Lower lobe of right lung (tissue), 2 donors: Measurements from ENCODE around the gene TFCP2L1. TPM values are rescaled to one million over a fixed set of nuclear protein-coding genes. Genes with fewer than 3 reads are reported as not detected.

Experiments used
- ATAC-seq, 2 donors: fragments of 200-7000 bp; cut with Tn5 transposase; one replicate each; pipeline ENCODE4 v1.9.1; 2020 to 2022; ENCODE audit warnings: mild to moderate bottlenecking in 2 of 2, moderate library complexity in 2 of 2
- DNase-seq: peaks from one replicate; pipeline ENCODE4 v3.0.0-alpha.2; 2020
- H3K27ac ChIP-seq: fragments of 200-600 bp; one replicate; pipeline ENCODE4 v1.8.0; 2022
- H3K27me3 ChIP-seq: fragments of 200-600 bp; one replicate; pipeline ENCODE4 v1.8.0; 2022; ENCODE audit warnings: low read depth
- H3K36me3 ChIP-seq: fragments of 200-600 bp; one replicate; pipeline ENCODE4 v1.8.0; 2022; ENCODE audit warnings: mild to moderate bottlenecking
- H3K4me1 ChIP-seq: fragments of 200-600 bp; one replicate; pipeline ENCODE4 v1.8.0; 2022
- H3K4me3 ChIP-seq: fragments of 200-600 bp; one replicate; pipeline ENCODE4 v1.8.0; 2022; ENCODE audit warnings: mild to moderate bottlenecking
- H3K9me3 ChIP-seq: fragments of 200-600 bp; one replicate; pipeline ENCODE4 v1.8.0; 2022
- intact Hi-C: fragments of 100-400 bp; cut with DNase I; formaldehyde crosslinking; loops from one replicate; pipeline ENCODE4 v1.11.0; 2022
- total RNA-seq: library from RNA; stranded (reverse); fragmentation: NEBNext Ultra II Directional; extraction: Animal tissue kit (Norgen Biotek cat#: 25700); gene quantifications from one replicate; pipeline ENCODE4 v1.2.1, GENCODE V29; 2021
- TF ChIP-seq, protein P1 (sequence below): fragments of 200-600 bp; IDR thresholded peaks from one replicate; pipeline ENCODE4 v1.8.0; 2022; ENCODE audit warnings: antibody characterized with exemption, mild to moderate bottlenecking
- donor health status: DM: no; HTN: yes; CAD: no; lungs with severe emphysema.

TFCP2L1 gene
- total RNA-seq, 1 donor from 2014 or later, result 19.2 TPM

DNA sequence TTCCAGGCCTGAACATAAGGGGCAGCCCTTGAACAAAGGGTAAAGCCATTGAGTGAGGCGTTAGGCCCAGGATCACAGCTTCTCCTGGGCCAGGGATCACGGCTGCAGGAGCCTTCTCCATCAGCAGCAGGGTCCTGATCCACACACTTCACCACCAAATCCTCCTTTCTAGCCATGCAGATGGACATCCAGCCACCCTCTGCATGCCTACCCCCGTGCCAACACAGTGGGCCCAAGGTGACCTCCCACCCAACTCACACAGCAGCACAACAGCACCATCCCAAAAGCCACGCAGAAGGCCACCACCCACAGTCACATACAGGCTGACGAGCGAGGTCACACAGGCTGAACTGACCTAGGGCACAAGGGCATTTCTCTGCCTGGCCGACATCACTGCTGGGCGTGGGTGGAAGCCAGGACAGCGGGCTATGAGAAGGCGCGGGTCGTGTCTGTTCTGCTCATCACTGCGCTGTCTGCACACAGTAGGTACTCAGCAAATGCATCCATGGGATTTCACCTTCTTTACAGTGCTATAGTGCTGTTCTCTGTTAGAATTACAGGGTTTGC is 31.2 kb downstream of the TFCP2L1 start:
- DNase-seq (no peak), ATAC-seq (no peak)
- no peak overlapping the region for H3K27ac ChIP-seq
- H3K27me3 ChIP-seq, result no peaks in the 10 kb centered on the region
- TF ChIP-seq, protein P1, sequence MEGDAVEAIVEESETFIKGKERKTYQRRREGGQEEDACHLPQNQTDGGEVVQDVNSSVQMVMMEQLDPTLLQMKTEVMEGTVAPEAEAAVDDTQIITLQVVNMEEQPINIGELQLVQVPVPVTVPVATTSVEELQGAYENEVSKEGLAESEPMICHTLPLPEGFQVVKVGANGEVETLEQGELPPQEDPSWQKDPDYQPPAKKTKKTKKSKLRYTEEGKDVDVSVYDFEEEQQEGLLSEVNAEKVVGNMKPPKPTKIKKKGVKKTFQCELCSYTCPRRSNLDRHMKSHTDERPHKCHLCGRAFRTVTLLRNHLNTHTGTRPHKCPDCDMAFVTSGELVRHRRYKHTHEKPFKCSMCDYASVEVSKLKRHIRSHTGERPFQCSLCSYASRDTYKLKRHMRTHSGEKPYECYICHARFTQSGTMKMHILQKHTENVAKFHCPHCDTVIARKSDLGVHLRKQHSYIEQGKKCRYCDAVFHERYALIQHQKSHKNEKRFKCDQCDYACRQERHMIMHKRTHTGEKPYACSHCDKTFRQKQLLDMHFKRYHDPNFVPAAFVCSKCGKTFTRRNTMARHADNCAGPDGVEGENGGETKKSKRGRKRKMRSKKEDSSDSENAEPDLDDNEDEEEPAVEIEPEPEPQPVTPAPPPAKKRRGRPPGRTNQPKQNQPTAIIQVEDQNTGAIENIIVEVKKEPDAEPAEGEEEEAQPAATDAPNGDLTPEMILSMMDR, result no peak
- no peak overlapping the region for H3K4me3 ChIP-seq
- peaks cover 2% of the 10 kb centered on the region for H3K36me3 ChIP-seq
- no peaks in the 10 kb centered on the region for H3K9me3 ChIP-seq
- intact Hi-C loops, result no loop called here
- peaks cover 12% of the 10 kb centered on the region for H3K4me1 ChIP-seq

DNA sequence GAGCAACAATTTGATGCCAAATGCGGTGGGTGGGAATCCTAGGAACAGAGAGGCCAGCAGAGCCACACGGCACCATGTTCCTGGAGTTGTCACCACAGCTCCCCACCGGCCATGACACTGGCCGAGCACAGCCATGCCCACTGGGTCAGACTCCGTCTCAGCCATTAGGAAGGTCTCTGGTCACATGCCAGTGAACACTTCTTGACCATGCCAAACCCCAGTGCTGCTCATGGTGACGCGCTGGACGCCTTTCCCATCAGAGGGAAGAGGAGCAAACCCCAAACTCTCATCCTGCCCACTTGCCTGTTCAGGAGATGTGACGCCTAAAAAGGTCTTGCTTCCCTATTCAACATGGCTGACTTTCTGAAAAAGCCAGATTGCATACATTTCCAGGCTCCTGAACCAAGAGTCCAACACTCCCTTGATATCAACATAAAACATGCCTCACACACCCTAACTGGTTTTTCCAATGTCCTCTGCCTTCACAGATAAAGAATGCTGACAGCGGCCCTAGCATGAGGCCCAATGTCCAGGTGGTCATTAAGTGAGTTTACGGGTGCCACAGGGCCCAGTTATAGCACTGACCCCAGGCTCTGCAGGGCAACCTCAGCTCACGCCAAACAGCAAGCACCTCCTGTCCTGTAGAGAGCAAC is 31.9 kb downstream of the TFCP2L1 start:
- H3K4me1 ChIP-seq, result peaks cover 12% of the 10 kb centered on the region
- TF ChIP-seq, protein P1, result no peak
- intact Hi-C loops, result no loop called here
- no peak overlapping the region for H3K4me3 ChIP-seq
- H3K27me3 ChIP-seq, result no peaks in the 10 kb centered on the region
- H3K9me3 ChIP-seq, result no peaks in the 10 kb centered on the region
- no peak for DNase-seq
- no peak overlapping the region for H3K27ac ChIP-seq
- peaks cover 8% of the 10 kb centered on the region for H3K36me3 ChIP-seq
- no peak for ATAC-seq

DNA sequence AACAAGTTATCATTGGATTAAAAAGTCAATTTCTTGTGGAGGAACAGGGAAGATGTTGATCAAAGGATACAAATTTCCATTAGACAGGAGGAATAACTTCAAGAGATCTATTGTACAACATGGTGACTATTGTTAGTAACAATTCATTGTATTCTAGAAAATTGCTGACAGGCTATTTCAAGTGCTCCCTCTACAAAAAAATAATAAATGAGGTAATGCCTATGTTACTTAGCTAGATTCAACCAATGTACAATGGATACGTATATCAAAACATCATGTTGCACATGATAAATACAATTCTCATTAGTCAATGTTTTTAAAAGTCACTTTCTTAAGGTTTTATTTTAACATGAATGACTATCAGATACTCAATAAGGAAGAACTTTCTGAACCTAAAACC is 33.5 kb downstream of the TFCP2L1 start:
- TF ChIP-seq, protein P1, result no peak
- H3K36me3 ChIP-seq, result peaks cover 10% of the 10 kb centered on the region
- ATAC-seq (no peak), DNase-seq (no peak)
- H3K4me3 ChIP-seq, result no peak overlapping the region
- intact Hi-C loops, result no loop called here
- no peaks in the 10 kb centered on the region for H3K27me3 ChIP-seq
- H3K27ac ChIP-seq, result no peak overlapping the region
- no peaks in the 10 kb centered on the region for H3K4me1 ChIP-seq
- no peaks in the 10 kb centered on the region for H3K9me3 ChIP-seq

DNA sequence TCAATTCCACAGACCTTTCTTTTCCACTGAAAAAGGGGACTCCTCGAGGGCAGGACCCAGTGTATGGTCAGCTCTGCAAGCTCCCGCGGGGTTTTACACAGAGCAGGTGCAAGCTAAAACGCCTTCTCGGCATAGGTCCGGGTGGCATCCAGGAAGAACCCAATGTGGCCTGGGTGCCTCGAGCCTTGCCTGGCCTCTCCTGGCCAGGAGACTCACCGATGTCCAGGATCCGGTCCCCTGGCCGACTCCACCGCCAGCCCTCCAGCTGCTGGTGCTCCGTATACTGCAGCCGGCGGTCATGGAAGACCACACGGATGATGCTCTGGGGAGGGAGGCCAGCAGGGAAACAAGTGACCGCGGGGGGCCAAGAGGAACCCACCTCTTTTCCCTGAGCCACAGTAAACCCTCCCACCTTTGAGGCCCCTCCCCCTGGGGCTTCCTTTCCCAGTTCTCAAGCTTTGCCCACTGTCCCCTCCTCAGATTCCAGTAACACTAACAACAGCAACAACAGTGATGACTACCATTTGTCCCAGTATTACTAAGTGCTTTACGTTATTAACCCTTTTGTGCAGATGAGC is 36.1 kb downstream of the TFCP2L1 start:
- intact Hi-C loops, result no loop called here
- TF ChIP-seq, protein P1, result no peak
- no peaks in the 10 kb centered on the region for H3K9me3 ChIP-seq
- H3K4me1 ChIP-seq, result no peaks in the 10 kb centered on the region
- no peak overlapping the region for H3K27ac ChIP-seq
- DNase-seq (no peak), ATAC-seq (no peak)
- no peaks in the 10 kb centered on the region for H3K27me3 ChIP-seq
- H3K4me3 ChIP-seq, result no peak overlapping the region
- H3K36me3 ChIP-seq, result peaks cover 13% of the 10 kb centered on the region

DNA sequence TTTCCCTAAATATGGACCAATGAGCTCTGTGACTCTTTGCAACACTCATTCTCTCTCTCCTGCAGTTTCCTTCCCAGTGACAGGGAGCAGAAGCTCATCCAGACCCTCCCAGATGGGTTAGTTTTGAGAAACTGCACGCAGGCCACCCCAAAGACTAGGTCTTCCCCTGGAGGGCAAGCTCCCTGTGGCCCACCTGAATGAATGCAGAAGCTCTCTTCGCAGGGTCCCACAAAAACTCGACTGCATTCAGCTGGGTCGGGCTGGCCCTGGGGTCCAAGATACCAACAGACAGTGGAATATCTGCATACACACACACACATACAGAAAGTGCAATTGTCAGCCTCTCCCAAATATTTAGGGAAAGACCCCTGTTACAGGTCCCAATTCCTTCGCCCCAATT is 37.0 kb downstream of the TFCP2L1 start:
- H3K27me3 ChIP-seq, result no peaks in the 10 kb centered on the region

More for the DNA sequence above, 37.0 kb downstream of the TFCP2L1 start:
- Histone ChIP-seq H3K36me3 (peaks cover 13% of the 10 kb centered on the region), H3K9me3 (no peaks in the 10 kb centered on the region), H3K4me1 (no peaks in the 10 kb centered on the region), H3K27ac (no peak overlapping the region), H3K4me3 (no peak overlapping the region)
- DNase-seq, result no peak
- no peak for ATAC-seq
- TF ChIP-seq, protein P1, result no peak
- intact Hi-C loops, result no loop called here
